Lower leg skin (tissue), 4 donors: ENCODE measurements around the gene GLOD5. TPM values are rescaled to one million over a fixed set of nuclear protein-coding genes. Genes with fewer than 3 reads are reported as not detected.

Experiments
- DNase-seq, 2 donors: peaks; one replicate each; pipeline ENCODE4 v3.0.0-alpha.2; 2019; ENCODE audit warnings: low spot score in 2 of 2
- H3K4me3 ChIP-seq: fragments of 200-600 bp; sonication (generic); 2 replicates; pipeline ENCODE4 v1.5.1; 2017; ENCODE audit warnings: mild to moderate bottlenecking, low read depth; ENCODE audit not compliant: poor library complexity, severe bottlenecking
- POLR2A ChIP-seq, 2 donors: fragments of 450-650 bp; IDR thresholded peaks; one replicate each; pipeline ENCODE4 v1.6.1; 2016 to 2017; ENCODE audit warnings: antibody characterized with exemption in 2 of 2, mild to moderate bottlenecking in 1 of 2, moderate library complexity in 1 of 2
- WGBS, 2 donors: methylation state at CpG; one replicate each; pipeline ENCODE4 v1.1.5; 2018; 5-methylcytosine and 5-hydroxymethylcytosine counted together
- intact Hi-C: fragments of 100-400 bp; cut with DNase I; formaldehyde crosslinking; loops from one replicate; pipeline ENCODE4 v1.15.0; 2023; ENCODE audit warnings: low total_unique reads
- total RNA-seq, 4 donors: library from RNA; depleted of rRNA; stranded (reverse); fragments of >200 nt; gene quantifications; one replicate each; pipeline ENCODE4 v1.1.0, GENCODE V29; 2016
- TF ChIP-seq, protein P1 (sequence below), 3 donors: fragments of 450-650 bp; IDR thresholded peaks; one replicate each; pipeline ENCODE4 v1.5.1; 2016; ENCODE audit warnings: antibody characterized with exemption in 3 of 3, mild to moderate bottlenecking in 3 of 3, moderate library complexity in 2 of 3

Gene GLOD5
- total RNA-seq, 4 donors from 2014 or later, result not detected

DNA sequence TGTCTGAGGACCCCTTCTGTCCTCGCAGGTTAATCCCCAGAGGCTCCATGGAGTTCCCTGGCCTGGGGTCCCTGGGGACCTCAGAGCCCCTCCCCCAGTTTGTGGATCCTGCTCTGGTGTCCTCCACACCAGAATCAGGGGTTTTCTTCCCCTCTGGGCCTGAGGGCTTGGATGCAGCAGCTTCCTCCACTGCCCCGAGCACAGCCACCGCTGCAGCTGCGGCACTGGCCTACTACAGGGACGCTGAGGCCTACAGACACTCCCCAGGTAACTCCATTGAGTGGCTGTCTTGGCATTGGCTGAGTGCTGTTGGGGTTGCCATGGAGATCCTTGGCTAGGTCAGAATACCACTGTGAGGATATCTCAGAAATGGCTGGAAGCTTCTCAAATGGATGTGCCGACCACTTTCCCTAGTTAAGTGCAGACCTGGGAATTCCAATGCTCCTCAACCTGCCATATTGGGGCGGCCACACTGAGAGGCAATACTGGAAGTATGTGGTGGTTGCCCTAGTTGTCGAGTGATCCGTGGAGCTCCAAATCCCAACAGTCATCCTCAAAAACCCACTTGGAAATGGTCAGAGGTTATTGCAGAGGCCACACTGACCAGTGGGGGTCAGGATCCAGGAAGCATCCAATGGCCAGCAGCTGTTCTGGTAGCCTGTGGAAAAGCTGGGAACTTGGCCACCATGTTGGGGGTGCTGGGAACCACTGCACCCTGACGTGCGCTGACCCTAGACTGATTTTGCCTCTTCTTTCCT is 29.7 kb downstream of the GLOD5 start:
- DNase-seq, result peak in 1 of 2 donors; percentile 72
- TF ChIP-seq POLR2A (IDR thresholded peaks at IDR 0.05), result no peak
- TF ChIP-seq, protein P1, sequence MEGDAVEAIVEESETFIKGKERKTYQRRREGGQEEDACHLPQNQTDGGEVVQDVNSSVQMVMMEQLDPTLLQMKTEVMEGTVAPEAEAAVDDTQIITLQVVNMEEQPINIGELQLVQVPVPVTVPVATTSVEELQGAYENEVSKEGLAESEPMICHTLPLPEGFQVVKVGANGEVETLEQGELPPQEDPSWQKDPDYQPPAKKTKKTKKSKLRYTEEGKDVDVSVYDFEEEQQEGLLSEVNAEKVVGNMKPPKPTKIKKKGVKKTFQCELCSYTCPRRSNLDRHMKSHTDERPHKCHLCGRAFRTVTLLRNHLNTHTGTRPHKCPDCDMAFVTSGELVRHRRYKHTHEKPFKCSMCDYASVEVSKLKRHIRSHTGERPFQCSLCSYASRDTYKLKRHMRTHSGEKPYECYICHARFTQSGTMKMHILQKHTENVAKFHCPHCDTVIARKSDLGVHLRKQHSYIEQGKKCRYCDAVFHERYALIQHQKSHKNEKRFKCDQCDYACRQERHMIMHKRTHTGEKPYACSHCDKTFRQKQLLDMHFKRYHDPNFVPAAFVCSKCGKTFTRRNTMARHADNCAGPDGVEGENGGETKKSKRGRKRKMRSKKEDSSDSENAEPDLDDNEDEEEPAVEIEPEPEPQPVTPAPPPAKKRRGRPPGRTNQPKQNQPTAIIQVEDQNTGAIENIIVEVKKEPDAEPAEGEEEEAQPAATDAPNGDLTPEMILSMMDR (IDR thresholded peaks at IDR 0.05), result no peak
- no peak overlapping the region for H3K4me3 ChIP-seq
- intact Hi-C loops, result no loop called here
- WGBS, 2 donors, result 82% methylated on average over 6 to 11 of the region's 11 CpGs

DNA sequence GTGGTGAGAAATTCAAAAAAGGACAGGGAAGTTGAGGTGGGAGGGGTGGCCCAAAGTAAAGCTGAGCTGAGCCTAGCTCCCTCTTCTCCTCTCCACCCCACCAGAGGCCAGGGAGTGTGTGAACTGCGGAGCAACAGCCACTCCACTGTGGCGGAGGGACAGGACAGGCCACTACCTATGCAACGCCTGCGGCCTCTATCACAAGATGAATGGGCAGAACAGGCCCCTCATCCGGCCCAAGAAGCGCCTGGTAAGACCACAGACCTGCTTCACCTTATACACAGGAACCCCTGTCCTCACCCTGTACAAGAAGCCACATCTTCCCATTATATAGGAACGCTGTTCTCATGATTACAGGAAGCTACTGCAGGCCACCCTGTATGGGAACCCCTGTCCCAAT is 30.7 kb downstream of the GLOD5 start:
- intact Hi-C loops, result no loop called here
- peak in 1 of 2 donors; percentile 56 for DNase-seq
- 86 to 92% methylated on average over 4 to 7 of the region's 7 CpGs for WGBS, 2 donors
- H3K4me3 ChIP-seq, result no peak overlapping the region
- TF ChIP-seq POLR2A (IDR thresholded peaks at IDR 0.05), result no peak
- TF ChIP-seq, protein P1 (IDR thresholded peaks at IDR 0.05), result no peak

DNA sequence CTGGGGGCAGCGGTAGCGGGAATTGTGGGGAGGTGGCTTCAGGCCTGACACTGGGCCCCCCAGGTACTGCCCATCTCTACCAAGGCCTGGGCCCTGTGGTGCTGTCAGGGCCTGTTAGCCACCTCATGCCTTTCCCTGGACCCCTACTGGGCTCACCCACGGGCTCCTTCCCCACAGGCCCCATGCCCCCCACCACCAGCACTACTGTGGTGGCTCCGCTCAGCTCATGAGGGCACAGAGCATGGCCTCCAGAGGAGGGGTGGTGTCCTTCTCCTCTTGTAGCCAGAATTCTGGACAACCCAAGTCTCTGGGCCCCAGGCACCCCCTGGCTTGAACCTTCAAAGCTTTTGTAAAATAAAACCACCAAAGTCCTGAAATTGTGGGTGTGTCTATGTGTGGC is 32.4 kb downstream of the GLOD5 start:
- intact Hi-C loops, result no loop called here
- no peak overlapping the region for H3K4me3 ChIP-seq
- peak in 1 of 2 donors; percentile 50 for DNase-seq
- TF ChIP-seq, protein P1 (IDR thresholded peaks at IDR 0.05), result no peak
- no peak for TF ChIP-seq POLR2A (IDR thresholded peaks at IDR 0.05)
- WGBS, 2 donors, result 75 to 100% methylated on average over 2 to 4 of the region's 4 CpGs

DNA sequence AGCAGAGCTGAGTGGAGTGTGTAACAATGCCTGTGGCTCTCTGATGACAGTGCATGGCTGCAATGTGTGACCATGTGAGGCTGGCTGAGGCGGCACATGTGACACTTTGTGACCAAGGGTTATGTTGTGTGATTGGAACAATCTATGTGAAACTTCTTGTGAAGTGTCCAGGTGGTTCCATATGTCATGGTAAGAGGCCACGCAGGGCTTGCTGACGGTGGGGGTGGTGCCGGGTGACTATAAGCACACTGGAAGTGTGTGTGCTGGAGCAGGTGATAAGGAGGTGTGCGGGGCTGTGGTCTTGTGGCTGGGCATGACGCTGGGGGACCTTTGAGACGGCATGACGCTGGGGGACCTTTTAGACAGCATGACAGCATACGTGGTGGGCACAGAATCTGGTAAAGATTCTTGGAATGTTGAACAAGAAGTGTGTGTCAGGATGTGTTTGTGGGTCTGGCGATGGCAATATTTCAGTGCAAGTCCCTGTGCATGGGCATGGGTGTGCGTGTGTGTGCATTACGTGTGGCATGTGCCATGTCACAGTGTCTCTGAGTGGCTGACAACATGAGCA is 32.9 kb downstream of the GLOD5 start:
- no peak for TF ChIP-seq POLR2A (IDR thresholded peaks at IDR 0.05)
- TF ChIP-seq, protein P1 (IDR thresholded peaks at IDR 0.05), result no peak
- intact Hi-C loops, result no loop called here
- 81 to 93% methylated on average over 9 to 12 of the region's 12 CpGs for WGBS, 2 donors
- DNase-seq, result peak in 1 of 2 donors; percentile 70
- H3K4me3 ChIP-seq, result no peak overlapping the region

DNA sequence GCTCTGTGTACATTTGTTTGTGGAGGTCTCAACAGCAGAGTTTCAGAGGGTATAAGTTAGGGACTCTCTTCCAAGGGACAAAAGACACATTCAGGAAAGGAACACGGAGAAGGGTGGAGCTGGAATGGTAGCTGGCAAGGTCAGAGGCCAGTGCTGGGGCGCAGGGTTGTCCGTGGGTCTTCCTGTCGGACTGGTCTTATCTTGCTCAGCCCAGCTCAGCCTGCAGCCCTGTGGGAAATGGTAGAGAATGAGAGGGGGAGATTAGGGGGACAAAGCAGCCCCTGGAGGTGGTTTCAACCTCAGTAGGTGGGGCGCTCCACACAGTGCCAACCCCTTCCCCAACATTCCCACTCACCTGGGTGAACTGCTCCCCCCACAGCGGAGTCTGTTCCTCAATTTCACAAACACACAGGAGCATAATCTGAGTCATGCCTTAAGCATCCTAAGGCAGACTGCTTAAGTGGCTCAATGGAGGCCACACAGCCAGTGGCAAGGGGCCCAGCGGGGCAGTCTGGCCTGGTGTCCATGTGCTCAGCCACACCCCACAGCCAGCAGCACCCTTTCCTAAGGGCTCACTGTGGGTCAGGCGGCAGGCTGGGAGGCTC is 33.5 kb downstream of the GLOD5 start:
- 70 to 73% methylated on average over 5 to 7 of the region's 8 CpGs for WGBS, 2 donors
- no peak overlapping the region for H3K4me3 ChIP-seq
- TF ChIP-seq, protein P1 (IDR thresholded peaks at IDR 0.05), result no peak
- no peak for TF ChIP-seq POLR2A (IDR thresholded peaks at IDR 0.05)
- peak in 1 of 2 donors; percentile 71 for DNase-seq
- intact Hi-C loops, result no loop called here
